GM12873 (cell line): ENCODE results near the gene ITPK1.

ENCODE experiments used
- TF ChIP-seq, protein P1 (sequence below): IDR thresholded peaks from 2 replicates; pipeline ENCODE4 v1.5.1; 2012; ENCODE audit warnings: low read depth, mild to moderate bottlenecking, moderate library complexity, low read length, control low read depth; ENCODE audit not compliant: insufficient read depth; ENCODE audit errors: missing control alignments

The ITPK1 gene

DNA sequence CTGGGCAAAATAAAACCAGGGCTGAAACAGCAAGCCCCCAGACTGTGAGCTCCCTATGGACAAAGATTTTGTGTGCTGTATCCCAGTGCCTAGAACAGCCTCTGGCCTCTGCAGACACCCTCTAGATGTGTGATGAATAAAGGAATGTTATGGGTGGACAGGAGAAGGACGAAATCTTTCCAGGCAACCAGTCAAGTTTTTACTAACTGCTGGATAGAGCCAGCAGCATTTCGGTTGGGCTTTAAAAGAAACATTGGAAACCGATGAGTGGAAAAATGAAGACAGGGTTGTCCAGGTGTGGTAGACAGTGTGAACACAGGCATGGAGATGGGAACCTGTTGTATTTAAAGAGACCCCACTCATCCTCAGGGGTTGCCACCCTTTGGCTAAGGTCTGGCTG lies 188.8 kb downstream of the ITPK1 start:
- TF ChIP-seq, protein P1, sequence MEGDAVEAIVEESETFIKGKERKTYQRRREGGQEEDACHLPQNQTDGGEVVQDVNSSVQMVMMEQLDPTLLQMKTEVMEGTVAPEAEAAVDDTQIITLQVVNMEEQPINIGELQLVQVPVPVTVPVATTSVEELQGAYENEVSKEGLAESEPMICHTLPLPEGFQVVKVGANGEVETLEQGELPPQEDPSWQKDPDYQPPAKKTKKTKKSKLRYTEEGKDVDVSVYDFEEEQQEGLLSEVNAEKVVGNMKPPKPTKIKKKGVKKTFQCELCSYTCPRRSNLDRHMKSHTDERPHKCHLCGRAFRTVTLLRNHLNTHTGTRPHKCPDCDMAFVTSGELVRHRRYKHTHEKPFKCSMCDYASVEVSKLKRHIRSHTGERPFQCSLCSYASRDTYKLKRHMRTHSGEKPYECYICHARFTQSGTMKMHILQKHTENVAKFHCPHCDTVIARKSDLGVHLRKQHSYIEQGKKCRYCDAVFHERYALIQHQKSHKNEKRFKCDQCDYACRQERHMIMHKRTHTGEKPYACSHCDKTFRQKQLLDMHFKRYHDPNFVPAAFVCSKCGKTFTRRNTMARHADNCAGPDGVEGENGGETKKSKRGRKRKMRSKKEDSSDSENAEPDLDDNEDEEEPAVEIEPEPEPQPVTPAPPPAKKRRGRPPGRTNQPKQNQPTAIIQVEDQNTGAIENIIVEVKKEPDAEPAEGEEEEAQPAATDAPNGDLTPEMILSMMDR, result no peak

DNA sequence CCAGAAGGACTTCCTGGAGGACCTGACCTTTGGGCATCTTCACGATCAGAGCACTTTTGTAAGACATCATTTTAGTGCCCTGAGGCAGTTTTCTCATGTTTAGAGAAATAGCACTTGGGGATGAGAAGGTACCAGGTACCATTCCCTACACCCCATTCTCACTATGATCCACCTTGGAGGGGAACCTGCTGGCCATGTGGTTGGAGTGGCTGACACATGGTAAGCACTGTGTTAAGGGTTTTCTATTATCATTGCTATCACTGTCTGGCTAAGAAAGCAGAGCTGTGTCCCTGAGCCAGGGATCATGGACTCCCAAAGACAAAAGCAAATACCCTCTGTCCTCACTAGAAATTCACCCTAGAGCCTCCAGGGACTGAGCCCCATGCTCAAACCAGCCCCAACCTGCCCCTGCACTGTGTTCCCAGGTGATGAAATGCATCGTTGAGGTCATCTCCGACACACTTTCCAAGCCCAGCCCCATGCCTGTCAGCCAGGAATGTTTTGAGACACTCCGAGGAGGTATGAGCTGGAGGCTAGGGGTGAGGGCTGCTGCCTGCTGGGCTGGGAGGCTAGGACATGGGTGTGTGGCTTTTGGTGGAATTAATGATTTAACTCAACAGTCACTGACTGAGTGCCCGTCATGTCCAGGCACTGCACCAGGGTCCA lies 189.4 kb downstream of the ITPK1 start:
- TF ChIP-seq, protein P1, result no peak

DNA sequence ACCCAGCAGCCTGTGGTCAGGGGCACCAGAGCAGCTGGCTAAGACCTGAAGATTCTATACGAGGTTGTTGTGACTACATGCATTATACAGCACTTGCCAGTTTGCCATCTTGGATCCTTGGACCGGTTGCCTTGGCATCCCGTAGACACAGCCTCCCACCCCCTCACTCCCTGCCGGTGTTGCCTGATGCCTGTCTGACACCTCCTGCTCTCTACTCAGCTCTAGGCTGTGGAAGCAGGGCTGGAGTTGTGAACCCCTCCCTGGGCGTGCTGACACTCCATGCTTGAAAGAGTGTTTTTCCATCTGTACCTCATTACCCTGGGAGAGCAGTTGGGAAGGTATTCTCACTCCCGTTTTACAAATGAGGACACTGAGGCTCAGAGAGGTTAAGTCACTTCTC lies 190.3 kb downstream of the ITPK1 start:
- TF ChIP-seq, protein P1, result no peak

DNA sequence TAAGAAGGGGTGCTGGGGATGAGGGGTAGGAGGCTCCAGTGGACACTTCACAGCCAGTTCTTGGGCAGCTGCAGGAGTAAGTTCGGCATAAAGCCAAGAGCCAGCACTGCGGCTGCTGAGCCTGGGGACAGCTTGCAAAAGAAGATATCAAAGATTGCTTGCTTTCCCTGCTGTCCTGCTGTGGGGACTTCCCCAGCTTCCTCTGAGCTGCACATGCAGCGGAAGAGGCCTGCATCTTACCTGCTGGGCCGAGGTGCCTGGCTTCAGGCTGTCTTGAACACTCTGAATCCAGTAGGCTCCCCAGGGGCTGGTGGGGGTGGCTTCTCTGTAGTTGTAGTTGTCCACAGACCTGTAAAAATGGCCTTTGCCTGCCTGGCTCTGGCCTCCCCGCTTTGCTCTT lies 191.5 kb downstream of the ITPK1 start:
- TF ChIP-seq, protein P1, result no peak

DNA sequence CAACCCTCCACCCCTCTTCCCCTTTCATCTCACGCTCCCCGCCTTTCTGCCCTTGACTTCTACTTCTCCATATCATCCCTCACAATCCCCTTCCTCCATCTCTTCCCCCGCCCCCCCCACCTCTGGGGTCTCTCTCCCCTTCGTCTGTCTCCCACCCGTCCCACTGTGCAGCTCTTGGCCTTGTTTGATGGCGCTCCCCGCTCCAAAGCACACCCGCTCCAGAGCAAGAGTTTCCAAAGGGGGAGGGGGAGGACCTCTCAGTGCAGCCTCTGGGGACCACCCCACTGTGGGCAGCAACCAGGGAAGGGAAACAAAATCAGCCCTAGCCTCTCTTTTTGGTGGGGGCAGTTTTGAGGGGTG lies 192.0 kb downstream of the ITPK1 start:
- TF ChIP-seq, protein P1, result no peak

DNA sequence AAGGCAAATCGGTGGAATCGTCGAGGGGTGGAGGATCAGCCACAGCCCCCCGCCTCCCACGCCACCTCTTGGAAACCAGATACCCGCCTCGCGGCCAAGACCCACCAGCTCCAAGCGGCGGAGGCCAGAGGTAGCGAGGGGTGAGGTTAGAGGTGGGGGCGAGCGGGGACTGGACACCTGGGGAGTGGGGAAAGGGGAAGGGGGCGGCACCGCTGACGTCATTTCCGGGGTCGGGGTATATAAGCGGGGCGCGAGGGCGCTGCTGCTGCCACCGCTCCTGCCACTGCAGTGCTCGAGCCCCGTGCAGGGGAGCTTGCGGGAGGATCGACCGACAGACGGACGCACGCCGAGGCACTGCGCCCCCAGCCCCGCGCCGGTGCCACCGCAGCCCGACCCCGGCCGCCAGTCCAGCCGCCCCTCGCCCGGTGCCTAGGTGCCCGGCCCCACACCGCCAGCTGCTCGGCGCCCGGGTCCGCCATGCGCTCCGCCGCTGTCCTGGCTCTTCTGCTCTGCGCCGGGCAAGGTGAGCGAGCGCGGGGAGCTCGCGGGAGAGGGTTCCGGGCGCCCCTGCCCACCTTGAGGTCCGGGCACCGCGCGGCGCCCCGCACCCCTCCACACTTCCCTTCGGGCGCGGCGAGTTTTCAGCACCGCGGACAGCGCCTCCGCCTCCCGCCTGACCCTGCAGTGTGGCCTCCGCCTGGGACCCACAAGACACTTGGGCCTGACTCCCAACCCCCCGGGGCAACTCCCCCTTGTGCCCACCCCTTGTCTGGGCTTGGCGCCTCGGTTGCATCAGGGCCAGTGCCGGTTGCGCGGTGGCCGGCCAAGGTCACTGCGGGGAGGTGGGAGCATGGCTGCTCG lies 192.6 kb downstream of the ITPK1 start, which contains the start of gene CHGA:
Gene CHGA (plus strand): TSS at position 268 of the 861 bp plus-strand sequence. CDS start 210 bp downstream, at position 478.
- TF ChIP-seq, protein P1, result no peak

DNA sequence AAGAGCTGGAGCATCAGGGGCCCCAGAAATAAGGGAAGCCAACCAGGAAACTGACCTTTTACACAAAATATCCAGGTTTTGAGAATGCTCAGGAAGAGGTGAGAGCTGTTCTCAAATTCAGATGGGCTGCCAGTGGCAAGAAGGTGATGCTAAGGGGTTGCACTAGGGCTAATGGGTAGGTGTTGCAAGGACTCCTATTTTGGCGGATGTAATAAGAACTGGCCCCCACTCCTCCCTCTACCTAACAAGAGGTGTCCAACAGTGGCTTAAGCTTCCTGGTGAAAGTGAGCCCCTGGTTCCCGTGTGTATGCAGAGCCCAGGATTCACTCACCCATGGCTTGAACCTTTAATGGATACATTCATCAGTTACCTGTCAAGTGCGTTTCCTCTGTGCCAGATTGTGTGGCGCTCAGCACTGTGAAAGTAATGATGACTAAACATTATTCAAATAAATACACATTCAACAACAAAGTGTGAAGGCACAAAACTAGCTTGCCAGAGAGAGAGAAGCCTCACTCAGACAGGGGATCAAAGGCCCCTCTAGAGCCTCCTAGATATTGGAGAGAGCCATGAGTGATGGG lies 193.5 kb downstream of the ITPK1 start:
- TF ChIP-seq, protein P1, result no peak
